COR-L47 (cell line): ENCODE measurements around the gene ZNF202.
"Not testable (repeated sequence)": the region's sequence is repeated elsewhere in the genome, so short reads cannot be mapped to it uniquely, and the experiment has no call there.

ENCODE experiments used
- DNase-seq: peaks from one replicate; lab custom pipeline; 2025; lab: John Stamatoyannopoulos, UW

The ZNF202 gene

DNA sequence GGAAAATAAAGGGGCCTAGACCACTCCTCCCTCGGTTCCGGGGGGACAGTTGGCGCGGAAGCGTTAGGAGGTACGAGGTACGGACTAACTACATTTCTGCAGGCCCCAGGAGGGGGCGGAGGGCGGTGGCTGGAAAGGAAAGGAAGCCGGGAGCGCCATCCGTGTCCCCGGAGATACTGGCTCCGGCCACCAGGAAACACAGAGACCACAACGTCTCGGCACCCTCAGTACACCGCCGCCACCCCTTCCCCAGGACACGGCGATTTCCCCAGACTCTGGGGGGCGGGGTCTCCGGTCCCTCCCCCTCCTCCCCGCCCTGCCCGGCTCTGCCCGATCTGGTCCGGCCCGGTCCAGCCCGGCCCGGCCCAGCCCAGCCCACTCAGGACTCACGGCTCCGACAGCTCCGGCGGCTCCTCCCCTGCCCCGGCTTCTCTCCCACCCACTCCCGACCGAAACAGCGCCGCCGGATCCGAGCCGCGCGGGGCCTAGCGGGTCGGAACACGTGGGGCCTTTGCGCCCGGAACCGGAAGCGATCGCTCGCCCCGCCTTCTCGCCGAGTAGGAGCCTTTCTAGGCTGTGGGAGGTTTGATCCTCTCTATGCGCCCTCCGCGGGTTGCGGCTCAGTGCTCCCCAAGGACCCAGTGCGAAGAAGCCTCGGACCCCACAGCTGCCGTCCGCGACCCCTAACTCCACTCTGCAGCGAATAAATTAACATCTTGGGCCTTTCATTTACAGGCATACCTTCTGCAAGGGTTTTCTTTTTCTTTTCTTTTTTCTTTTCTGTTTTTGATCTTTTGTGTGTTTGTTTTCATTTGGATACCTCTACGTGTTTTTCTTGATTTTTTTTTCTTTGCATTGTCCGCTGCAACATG lies at the start of gene ZNF202:
Gene ZNF202, minus strand, starts transcription at position 502 of the 872 bp plus-strand sequence. CDS start 10,772 bp downstream, outside the sequence.
- DNase-seq, result peak; percentile 90

GRCh38 chr11:123783536-123783935 lies 42.1 kb upstream of the ZNF202 start:
- DNase-seq, result no peak

GRCh38 chr11:123778511-123778910 lies 37.1 kb upstream of the ZNF202 start:
- DNase-seq, result no peak

DNA sequence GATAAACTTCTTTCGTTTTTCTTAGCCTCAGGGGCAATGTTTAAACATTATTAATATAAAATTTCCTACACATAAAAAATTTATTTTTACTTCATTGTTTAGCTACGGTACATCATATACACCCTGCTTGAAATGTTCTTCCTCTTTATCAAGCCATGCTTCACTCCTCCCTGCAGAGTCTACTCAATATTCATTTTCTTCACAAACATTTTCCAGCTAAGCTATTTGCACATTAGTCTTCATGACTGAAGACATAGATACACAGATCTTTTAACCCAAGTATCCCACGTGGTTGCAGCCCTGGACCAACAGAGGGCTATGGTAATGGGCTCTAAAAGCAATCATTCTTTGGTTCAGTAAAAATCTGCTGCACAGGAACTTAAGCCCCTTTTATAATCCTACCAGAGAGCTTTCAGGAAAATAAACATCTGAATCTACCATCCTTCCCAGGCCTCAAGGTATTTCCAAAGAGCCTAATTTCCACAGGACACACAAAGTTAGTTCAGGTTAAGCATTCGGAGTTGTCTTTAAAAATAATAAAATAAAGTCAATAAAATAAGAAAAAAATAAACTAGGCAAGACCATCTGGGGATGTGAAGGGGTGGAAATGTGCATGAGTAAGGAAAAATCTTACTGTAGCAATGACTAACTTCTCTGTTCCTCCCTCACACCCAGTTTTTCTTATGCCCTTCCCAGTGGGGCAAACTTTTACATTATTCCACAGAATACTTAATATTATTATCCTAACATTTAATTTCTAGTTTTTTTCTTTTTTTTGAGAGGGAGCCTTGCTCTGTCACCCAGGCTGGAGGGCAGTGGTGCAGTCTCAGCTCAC lies 34.5 kb upstream of the ZNF202 start:
- DNase-seq, result no peak

- no peak for DNase-seq
These were observed 33.8 kb upstream of the ZNF202 start for GRCh38 chr11:123775289-123775688.

DNA sequence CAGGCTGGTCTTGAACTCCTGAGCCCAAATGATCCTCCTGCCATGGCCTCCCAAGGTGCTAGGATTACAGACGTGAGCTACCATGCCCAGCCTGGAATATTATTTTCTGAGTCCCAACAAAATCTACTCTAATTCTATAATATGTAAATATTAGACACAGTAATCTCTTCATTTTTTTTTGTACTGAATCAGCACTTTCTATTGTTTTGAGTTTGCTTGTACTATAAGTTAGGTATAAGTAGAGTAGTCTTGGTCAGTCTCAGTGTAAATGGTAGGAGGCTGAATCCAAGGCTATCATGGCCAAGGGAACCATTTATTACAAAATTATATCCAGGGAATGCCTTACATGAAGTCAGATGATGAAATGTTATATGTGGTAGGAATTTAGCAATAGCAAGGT lies 32.5 kb upstream of the ZNF202 start:
- DNase-seq, result no peak

- DNase-seq, result no peak
These were observed 31.6 kb upstream of the ZNF202 start for GRCh38 chr11:123773026-123773425.

DNA sequence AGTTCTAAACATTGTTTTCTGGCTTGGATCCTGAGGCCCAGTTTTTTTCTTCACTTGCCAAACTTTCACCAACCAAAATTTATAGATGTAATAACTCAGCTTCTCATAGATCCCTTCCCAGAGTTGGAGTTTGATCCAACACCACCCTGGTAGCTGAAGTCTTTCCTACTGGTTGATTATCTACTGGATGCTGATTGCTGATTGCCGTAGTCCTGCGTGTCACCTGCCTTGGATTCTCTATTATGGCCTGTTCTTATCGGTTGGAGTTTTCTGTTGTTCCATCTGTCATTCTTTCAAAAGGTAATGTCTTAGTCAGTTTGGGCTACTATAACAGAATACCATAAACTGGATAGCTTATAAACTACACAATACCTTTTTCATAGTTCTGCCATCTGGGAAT lies 30.2 kb upstream of the ZNF202 start:
- no peak for DNase-seq

DNA sequence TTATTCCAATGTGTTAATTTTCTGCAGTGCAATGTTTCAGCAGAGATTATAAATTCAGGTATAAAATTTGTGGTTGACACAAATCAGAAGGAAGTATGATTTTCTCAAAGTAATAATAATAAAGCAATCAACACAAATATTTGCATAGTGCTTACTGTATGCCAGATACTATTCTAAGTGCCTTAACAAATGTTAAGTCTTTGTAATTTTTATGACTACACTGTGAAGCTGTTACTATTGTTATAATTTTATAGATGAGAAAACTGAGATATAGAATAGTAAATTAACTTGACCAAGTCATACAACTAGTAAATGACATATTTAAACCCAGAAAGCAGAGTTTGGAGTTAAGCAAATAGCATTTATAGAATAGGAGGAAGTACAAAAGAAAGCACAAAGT lies 29.3 kb upstream of the ZNF202 start:
- no peak for DNase-seq

GRCh38 chr11:123765601-123766000 lies 24.1 kb upstream of the ZNF202 start:
- no peak for DNase-seq

GRCh38 chr11:123762422-123762821 lies 21.0 kb upstream of the ZNF202 start:
- DNase-seq, result no peak

DNA sequence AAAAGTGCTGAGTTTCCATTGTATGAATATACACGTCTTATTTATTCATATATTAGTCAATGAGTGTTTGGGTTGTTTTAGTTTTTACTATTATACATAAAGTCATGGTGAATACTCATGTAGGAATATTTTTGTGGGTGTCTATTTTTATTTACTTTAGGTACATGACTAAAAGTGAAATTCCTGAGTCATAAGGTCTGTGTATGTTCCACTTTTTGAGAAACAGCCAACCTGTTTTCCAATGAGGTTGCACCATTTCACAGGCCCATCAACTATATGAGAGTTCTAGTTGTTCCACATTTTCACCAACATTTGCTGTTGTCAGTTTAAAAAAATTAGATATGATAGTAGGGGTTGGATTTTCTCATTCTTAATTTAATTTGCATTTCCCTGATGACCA lies 19.4 kb upstream of the ZNF202 start:
- no peak for DNase-seq

GRCh38 chr11:123757976-123758375 lies 16.5 kb upstream of the ZNF202 start:
- DNase-seq, result no peak

- no peak for DNase-seq
These were observed 14.4 kb upstream of the ZNF202 start for GRCh38 chr11:123755813-123756212.

DNA sequence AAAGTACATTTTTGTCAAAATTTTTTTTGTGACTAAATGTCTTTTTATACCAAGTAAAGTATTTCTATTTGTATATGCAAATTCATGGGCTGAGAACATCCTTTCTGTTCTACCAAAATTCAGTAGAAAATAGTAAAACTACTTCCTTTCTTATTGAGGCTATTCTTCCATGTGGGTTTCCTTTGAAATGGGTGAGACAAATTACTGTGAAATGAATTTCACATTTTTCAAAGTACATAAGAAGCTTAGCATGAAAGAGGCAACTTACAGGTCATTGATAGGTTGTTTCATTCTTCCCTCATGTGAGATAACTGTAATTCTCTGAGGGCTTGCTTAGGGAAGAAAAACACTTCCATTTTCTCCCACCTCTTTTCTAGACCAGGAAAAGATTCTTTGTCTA lies 13.9 kb upstream of the ZNF202 start:
- no peak for DNase-seq

GRCh38 chr11:123754101-123754568 lies 12.7 kb upstream of the ZNF202 start, which contains the start of gene OR6X1:
Gene OR6X1, minus strand, starts transcription at chr11:123754518. Its CDS starts 0 bp downstream, at chr11:123754518.
- no peak for DNase-seq

DNA sequence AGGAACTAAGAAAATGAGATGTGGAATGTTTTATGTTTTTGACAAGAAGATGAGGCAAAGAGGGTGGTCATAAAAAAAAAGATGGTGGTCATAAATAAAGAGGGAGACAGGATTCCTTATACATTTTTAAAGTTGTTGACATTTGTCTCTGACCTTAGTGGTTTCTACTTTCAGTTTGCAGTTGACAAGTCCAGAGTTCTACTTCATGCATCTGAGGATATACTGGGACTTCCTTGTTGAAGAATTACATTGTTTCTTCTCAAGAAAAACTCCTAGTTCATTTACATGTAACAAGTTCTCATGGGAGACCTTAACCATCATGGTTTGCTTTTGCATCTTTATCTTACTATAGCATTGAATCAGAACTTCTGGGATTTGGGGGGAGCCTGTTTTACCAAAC lies 11.7 kb upstream of the ZNF202 start:
- no peak for DNase-seq

- DNase-seq, result no peak
These were observed 10.3 kb upstream of the ZNF202 start for GRCh38 chr11:123751781-123752180.

GRCh38 chr11:123748349-123748748 lies 6.9 kb upstream of the ZNF202 start:
- DNase-seq, result not testable (repeated sequence)

DNA sequence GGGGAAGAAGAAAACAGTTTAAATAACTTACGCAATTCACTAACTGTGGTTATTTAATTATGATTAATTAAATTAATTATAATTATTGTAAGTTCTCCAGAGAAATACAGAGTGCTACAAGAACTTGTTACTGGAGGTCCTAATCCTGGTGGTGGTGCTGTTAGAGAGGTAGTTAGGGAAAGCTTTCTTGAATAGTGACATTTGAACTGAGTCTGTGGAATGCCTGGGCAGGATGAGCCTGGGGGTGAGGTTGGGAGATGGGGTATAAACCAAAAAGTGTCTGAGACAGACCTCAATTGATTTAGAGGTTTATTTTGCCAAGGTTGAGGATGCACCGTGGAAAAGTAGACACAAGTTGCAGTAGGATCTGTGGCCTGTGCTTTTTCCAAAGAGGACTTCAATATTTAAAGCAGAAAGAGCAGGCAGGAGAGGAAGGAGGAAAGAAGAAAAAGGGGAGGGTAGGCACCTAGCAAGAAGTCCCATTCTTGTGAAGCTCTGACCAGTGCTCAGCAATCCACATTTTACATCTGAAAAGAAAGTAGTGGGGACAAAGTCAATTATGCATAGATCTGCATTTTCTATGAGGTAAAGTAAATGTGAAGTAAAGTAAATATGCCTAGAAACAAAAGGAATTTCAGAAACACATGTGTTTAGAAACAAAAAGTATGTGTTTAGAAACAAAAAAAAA lies 4.4 kb upstream of the ZNF202 start:
- no peak for DNase-seq

GRCh38 chr11:123742724-123743120 lies 1.3 kb upstream of the ZNF202 start:
- no peak for DNase-seq

DNA sequence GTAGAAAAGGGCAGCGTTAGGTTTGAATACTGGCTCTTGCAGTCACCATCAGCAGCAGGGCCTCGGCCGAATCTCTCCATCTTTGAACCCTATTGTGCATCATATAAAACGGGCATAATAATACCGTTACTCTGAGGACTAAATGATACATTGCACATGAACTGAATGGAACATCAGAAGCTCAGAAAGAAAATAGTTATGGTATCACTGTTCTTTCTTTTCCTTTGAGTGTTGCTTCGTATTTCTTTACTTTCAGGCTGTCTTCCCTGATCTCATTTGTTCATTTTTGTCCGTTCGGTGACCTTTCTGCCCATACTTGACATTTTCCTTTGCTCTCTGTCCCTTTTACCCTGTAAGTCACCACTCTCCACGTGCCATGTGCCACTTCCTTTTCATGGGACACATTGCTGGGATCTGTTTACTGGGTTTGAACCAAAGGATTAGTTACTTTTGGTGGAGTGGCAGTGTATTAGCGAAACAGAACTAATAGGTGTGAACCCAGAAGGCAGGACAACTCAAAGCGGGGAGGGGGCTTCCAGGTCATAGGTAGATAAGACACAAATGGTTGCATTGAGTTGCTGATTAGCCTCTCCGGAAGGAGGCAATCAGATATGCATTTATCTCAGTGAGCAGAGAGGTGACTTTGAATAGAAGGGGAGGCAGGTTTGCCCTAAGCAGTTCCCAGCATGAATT lies 717 bp upstream of the ZNF202 start:
- DNase-seq, result no peak
